GM19467 (cell line): ENCODE data around the gene RFX5.
A peak's percentile ranks its signal among the peaks of the same experiment; 100 is the strongest.
"Not testable (repeated sequence)": the region's sequence is repeated elsewhere in the genome, so short reads cannot be mapped to it uniquely, and the experiment has no call there.

Experiments
- ATAC-seq: cut with Tn5 transposase; IDR thresholded peaks from one replicate; pipeline ENCODE4 v1.9.1; 2021; ENCODE audit warnings: mild to moderate bottlenecking, moderate library complexity; ENCODE audit not compliant: unreplicated experiment

The RFX5 gene

GRCh38 chr1:151362308-151363155 is 15.5 kb upstream of the RFX5 start:
- ATAC-seq: no peak

GRCh38 chr1:151361883-151362282 is 14.8 kb upstream of the RFX5 start:
- ATAC-seq: no peak

- no peak for ATAC-seq
Measured at GRCh38 chr1:151356696-151357095, 9.6 kb upstream of the RFX5 start.

- no peak for ATAC-seq
Measured at GRCh38 chr1:151352021-151352718, 5.1 kb upstream of the RFX5 start.

- ATAC-seq: not testable (repeated sequence)
Measured at GRCh38 chr1:151350323-151350722, 3.3 kb upstream of the RFX5 start.

- ATAC-seq: peak; percentile 12
Measured at GRCh38 chr1:151347523-151348246, 633 bp upstream of the RFX5 start.

GRCh38 chr1:151346082-151346768 is 827 bp downstream of the RFX5 start:
- no peak for ATAC-seq

GRCh38 chr1:151344291-151344690 is 2.8 kb downstream of the RFX5 start:
- ATAC-seq: no peak

- ATAC-seq: no peak
Measured at GRCh38 chr1:151343587-151343986, 3.5 kb downstream of the RFX5 start.

GRCh38 chr1:151342569-151342968 is 4.5 kb downstream of the RFX5 start:
- ATAC-seq: no peak

- no peak for ATAC-seq
Measured at GRCh38 chr1:151342021-151342420, 5.0 kb downstream of the RFX5 start.

GRCh38 chr1:151340870-151341754 is 5.9 kb downstream of the RFX5 start:
- no peak for ATAC-seq

GRCh38 chr1:151336556-151336955 is 10.5 kb downstream of the RFX5 start:
- no peak for ATAC-seq

- ATAC-seq: no peak
Measured at GRCh38 chr1:151334822-151335221, 12.2 kb downstream of the RFX5 start.

- no peak for ATAC-seq
Measured at GRCh38 chr1:151327903-151328674, 19.0 kb downstream of the RFX5 start.

GRCh38 chr1:151327223-151327902 is 19.7 kb downstream of the RFX5 start, which contains the start of gene PI4KB:
PI4KB (minus strand) TSS chr1:151327416; CDS start chr1:151316481, 10,935 bp downstream.
- ATAC-seq: peak; percentile 69

- ATAC-seq: peak; percentile 39
Measured at GRCh38 chr1:151326619-151327222, 20.3 kb downstream of the RFX5 start.
